ENCODE data around the gene FLII.

DNA sequence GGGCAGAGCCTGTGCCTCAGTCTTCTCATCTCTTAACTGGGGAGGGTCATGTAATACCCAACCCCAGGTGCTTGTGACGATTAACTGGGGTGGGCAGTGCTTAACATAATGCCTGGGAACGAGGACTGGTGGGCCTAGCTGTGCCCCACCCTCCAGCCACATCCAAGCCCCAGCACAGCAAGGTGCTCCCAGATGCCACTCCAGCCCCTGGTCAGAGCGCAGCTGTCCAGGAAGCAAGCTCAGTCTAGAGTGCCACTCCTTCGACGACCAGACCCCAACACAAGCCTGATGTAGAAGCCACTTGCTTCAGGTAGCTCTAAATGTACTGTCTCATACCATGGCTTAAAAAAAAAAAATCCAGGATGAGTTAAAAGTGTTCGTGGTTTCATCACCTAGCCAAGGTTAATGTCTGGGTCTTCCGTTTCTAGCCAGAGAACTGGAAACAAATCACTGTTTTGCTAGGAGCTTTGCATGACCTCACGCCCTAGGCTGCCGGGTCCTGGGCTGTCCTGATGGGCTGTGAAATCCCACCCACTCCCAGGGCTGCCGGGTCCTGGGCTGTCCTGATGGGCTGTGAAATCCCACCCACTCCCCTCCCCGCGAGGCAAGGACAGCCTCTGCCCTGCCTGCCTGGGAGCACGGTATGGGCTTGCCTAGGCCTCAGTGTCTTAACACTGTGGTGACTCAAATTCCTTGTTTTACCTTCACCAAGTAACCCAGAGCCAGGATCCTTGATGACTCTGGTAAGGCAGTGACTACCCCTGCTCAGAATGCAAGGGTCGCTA is 9.6 kb upstream of the FLII start:
- TF ChIP-seq POLR2AphosphoS5 (IDR thresholded peaks at IDR 0.05; ENCODE audit: low read depth) (no peak), CTCF (conservative IDR thresholded peaks at IDR 0.05; ENCODE audit: low read depth in 2 of 2) (no peak), REST (IDR thresholded peaks at IDR 0.05; ENCODE audit: unreplicated experiment) (no peak), EZH2 (IDR thresholded peaks at IDR 0.05; ENCODE audit: low read depth, unreplicated experiment) (no peak)
